Measurements from ENCODE around the gene SLC33A1. TPM values are rescaled to one million over a fixed set of nuclear protein-coding genes. Genes with fewer than 3 reads are reported as not detected.

Gene SLC33A1
- total RNA-seq = 32.8 and 40.9 TPM in 2 replicates

DNA sequence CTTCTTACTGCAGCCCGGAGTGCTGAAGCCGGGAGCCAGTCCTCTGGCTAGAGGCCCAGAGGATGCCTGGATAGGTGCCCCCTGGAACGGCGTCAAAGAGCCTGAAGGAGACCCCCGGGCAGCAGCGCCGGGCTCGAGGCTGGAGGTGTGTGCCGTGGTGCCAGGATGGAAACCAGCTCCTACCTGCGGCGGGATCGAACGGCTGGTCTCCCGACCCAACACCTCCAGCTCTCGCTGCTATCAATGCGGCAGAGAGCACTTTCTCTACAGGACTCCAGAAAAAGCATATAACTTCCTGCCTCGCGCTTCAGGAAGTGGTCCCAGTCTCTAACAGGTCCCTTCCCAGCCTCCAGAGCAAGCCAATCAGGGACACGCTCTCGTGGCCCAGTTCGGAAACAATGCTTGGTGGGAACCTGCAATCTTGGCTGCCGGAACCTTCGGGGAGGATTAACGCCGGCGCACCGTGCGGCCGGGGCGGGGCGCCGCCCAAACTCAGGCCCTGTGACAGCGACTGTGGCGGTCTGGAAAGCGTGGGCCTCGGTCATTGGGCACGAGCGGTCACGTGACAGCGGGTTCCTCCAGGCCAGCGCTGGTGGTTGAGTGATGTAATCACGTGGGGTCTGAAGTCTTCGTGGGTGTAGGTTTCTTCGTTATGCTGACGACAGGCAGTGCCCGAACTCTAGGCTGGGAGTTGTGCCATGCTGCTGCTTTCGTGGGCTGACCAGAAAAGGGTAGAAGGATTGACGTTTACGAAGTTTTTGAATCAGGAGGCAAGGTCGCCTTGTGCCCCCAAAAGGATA lies at the start of gene SLC33A1:
TSS of gene SLC33A1 (minus strand) at position 287 of the 800 bp plus-strand sequence. CDS start 430 bp downstream, outside the sequence.

DNA sequence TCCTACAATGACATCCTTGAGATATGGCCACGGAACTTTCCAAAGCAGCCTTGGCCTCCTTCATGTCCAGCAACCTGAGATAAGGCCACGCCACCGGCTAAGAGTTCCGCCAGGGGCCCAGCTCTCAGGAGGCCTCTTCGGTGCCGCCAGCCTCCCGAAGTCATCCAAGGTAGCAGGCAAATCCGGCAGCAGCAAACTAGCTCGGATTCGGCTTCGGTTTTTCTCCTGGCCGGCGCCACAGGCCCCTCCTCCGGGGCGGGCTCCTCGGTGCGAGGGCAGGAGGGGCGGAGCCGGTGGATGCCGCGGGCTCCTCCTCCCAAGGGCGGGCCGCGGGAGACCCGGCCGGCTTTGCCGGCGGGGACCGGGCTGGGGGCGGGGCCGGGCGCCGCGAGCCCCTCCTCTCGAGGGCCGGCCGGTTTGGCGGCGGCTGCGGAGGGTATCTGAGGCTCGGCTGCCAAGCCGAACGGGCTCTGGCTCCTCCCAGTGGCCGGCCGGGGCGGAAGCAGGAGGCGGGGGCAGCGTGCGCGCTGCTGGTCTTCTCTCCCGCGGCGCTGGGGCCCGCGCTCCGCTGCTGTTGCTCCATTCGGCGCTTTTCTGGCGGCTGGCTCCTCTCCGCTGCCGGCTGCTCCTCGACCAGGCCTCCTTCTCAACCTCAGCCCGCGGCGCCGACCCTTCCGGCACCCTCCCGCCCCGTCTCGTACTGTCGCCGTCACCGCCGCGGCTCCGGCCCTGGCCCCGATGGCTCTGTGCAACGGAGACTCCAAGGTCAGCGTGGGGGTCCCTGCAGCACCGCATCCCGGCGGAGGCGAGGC lies 16.1 kb upstream of the SLC33A1 start, which contains the start of gene GMPS:
TSS of gene GMPS (plus strand) at position 518 of the 812 bp plus-strand sequence. CDS start at position 739, 221 bp downstream.

GRCh38 chr3:155805802-155806618 lies 48.2 kb downstream of the SLC33A1 start, which contains the start of gene C3orf33:
TSS of gene C3orf33 (minus strand) at chr3:155806278. CDS start at chr3:155806252, 26 bp downstream.

Other genes with a start within 250 kb of the SLC33A1 start
- not detected in 2 replicates for gene PLCH1, start 109.4 kb downstream of the SLC33A1 start, total RNA-seq
- gene C3orf33, start 48.1 kb downstream of the SLC33A1 start, total RNA-seq = 1.1 and 1.4 TPM in 2 replicates
- 55.1 and 85.2 TPM in 2 replicates for gene GMPS, start 16.2 kb upstream of the SLC33A1 start, total RNA-seq

Data from hair follicular keratinocyte (primary cell).